ENCODE results near the gene TBX6. TPM values are rescaled to one million over a fixed set of nuclear protein-coding genes. Genes with fewer than 3 reads are reported as not detected.
A peak's percentile ranks its signal among the peaks of the same experiment; 100 is the strongest.

Gene TBX6
- total RNA-seq, 1 donor from 2014 or later = 3.7 TPM

GRCh38 chr16:30086291-30087140, 5.2 kb downstream of the TBX6 start:
- DNase-seq (ENCODE audit: low spot score) = no peak

DNA sequence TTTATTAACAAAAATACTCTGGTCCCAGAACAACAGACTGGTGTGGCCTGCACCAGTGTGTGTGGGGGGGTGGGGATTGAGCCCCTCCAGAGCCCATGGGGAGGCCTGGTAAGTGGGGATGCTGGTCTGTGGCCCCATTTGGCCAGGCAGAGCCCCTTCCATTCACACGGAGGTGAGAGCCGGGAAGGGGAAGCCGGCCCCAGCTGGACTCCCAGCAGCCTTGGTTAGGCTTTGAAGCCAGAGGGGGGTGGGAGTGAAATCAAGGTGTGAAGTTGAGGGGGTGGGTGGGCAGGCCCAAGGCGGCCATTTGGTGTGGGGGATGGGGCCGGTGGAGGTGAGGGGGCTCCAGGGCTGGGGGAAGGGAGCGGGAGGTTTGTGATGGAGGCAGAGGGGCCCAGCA, 5.9 kb downstream of the TBX6 start:
- no peak for DNase-seq (ENCODE audit: low spot score)

GRCh38 chr16:30085247-30085646, 6.5 kb downstream of the TBX6 start:
- DNase-seq (ENCODE audit: low spot score) = no peak

DNA sequence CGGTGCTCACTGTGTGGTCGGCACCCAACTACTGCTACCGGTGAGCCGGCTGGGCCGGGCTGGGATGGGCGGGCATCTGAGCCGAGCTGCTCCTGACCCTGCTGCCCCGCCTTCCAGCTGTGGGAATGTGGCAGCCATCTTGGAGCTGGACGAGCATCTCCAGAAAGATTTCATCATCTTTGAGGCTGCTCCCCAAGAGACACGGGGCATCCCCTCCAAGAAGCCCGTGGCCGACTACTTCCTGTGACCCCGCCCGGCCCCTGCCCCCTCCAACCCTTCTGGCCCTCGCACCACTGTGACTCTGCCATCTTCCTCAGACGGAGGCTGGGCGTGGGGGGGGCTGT, 6.9 kb downstream of the TBX6 start:
- DNase-seq (ENCODE audit: low spot score) = no peak

DNA sequence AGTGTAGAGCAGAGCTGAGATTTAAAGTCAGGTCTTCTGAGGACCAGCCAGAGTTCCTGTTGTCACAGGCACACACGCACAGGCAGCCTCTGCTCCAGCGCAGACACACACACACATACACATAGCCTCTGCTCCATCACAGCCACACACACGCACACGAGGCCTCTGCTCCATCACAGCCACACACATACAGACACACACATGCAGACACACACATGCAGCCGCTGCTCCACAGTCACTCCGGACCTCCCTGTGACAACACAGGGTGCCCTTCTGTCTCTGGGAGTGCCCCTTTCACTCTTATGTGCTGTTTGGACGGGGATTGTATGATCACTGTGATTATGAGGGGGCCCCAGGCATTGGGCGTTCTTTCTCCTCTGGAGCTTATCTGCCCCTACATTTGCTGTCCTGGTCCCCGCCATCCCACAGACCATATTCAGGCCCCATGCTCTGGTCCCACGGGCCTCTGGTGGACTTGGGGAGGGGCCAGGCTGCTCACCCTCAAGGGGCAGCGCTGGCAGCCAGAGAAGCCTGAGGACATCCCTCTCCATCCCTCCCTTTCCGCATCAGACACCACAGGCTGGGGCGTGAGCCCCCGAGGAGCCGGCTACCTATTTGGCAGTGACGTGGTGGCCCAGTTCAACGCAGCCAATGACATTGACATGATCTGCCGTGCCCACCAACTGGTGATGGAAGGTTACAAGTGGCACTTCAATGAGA, 7.5 kb downstream of the TBX6 start:
- no peak for DNase-seq (ENCODE audit: low spot score)

GRCh38 chr16:30083216-30084055, 8.3 kb downstream of the TBX6 start:
- no peak for DNase-seq (ENCODE audit: low spot score)

DNA sequence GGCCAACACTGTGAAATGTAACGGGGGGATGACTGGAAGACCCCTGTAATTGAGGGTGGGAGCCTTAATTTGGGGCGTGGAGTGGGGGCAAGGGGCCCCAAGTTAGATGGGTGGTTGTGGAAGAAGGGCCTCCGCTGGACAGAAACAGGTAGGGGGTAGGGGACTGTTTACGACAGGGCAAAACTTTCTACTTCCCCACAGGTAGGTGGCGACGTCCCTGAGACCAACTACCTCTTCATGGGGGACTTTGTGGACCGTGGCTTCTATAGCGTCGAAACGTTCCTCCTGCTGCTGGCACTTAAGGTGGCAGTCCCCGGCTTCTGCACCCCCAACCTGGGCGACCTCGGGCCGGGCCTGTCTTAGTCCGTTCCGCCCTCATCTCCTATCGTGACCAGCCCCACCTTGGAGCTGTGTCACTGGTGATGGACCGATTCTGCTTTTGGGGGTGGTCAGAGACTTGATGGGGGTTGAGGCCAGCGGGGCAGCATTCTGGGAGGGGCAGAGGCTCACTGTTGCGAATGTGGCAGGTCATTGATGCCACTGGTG, 9.1 kb downstream of the TBX6 start:
- DNase-seq (ENCODE audit: low spot score) = no peak

DNA sequence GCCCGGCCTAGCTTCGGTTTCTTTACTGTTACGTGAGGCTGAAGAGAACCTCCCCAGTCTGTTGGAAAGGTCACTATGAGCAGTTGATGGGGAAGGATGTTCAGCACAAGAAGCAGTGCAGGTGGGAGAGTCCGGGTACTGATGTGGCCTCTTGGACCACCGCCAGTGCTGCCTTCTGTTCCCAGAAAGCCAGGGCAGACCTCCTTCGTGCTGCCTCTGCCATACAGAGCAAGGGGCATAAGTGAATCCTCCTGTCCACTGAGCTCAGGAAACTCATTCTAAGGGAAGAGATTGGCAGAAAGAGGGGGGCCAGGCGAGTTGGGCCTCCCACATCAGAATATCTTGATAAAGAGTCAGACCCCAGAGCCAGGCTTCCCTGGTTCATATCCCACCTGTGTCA, 12.2 kb downstream of the TBX6 start:
- no peak for DNase-seq (ENCODE audit: low spot score)

DNA sequence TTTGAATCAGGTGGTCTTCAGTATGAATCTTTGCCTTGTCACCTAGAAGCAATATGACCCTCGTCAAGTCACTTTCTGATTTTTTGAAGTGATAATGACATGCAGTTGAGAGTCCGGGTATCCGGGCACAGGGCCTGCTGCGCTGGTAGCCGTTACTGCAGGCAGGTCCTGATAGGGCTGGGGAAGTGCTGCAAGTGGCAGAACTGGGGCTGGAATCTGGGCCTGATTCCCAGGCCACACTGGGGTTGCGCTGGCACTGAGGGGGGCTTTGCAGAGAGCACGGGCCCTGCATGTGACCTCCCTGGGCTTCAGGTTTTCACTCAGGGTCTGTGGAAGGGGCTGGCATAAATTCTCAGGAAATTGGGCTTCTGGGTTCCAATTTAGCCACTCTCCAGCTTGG, 13.0 kb downstream of the TBX6 start:
- DNase-seq (ENCODE audit: low spot score) = no peak

DNA sequence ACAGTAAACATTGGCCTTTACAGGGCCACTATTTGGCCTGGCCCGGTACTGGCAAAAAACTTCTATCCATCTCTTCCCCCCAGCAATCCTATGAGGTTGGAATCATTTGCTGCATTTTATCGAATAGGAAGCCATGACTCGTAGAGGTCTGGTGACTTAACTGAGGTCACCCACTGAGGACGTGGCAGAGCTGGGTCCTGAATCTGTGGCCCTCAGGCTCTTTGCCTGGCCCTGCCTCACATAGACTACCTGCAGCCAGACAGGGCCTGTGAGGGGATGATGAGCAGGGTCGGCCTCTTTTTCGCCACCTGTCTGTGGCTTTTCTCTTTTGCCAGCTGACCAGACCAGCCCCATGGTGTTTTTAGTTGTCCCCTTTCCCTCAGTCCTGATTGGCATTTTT, 14.1 kb downstream of the TBX6 start:
- no peak for DNase-seq (ENCODE audit: low spot score)

- DNase-seq (ENCODE audit: low spot score) = no peak
These were observed 15.4 kb downstream of the TBX6 start for GRCh38 chr16:30076276-30076791.

GRCh38 chr16:30075503-30076275, 16.0 kb downstream of the TBX6 start, which contains the start of gene PPP4C:
Gene PPP4C, plus strand, starts transcription at chr16:30075994. Its CDS starts 384 bp downstream, at chr16:30076378.
- peak; percentile 91 for DNase-seq (ENCODE audit: low spot score)

- no peak for DNase-seq (ENCODE audit: low spot score)
These were observed 21.2 kb downstream of the TBX6 start for GRCh38 chr16:30070490-30070889.

DNA sequence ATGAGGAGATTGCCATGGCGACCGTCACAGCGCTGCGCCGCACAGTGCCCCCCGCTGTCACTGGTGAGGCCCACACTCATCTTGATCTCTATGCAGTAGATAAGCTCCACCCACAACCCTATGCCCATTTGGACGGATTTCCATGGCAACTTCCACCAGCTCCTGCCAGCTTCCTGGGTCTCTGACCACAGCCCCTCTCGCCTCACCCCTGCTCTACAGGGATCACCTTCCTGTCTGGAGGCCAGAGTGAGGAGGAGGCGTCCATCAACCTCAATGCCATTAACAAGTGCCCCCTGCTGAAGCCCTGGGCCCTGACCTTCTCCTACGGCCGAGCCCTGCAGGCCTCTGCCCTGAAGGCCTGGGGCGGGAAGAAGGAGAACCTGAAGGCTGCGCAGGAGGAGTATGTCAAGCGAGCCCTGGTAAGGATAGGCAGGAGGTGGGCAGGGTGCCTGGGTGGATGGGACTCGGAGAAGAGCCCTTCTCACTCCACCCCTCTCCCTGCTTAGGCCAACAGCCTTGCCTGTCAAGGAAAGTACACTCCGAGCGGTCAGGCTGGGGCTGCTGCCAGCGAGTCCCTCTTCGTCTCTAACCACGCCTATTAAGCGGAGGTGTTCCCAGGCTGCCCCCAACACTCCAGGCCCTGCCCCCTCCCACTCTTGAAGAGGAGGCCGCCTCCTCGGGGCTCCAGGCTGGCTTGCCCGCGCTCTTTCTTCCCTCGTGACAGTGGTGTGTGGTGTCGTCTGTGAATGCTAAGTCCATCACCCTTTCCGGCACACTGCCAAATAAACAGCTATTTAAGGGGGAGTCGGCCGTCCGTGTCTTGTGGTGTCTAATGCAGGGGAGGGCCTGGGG, 21.9 kb downstream of the TBX6 start:
- no peak for DNase-seq (ENCODE audit: low spot score)

- no peak for DNase-seq (ENCODE audit: low spot score)
These were observed 22.7 kb downstream of the TBX6 start for GRCh38 chr16:30068750-30069610.

DNA sequence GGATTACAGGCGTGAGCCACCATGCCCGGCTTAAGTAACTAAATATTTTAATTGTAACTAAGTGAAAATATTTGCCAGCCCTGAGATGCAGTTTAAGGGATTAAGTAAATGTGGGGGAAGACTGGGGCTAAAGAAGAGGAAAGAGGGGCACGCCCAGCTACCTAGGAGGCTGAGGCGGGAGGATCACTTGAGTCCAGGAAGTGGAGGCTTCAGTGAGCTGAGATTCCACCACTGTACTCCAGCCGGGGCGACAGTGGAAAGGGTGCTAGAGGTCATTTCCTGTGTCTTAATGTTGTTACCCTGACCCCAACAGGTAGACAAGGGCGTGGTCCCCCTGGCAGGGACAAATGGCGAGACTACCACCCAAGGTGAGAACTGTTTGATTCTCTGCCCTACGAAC, 23.4 kb downstream of the TBX6 start:
- DNase-seq (ENCODE audit: low spot score) = no peak

DNA sequence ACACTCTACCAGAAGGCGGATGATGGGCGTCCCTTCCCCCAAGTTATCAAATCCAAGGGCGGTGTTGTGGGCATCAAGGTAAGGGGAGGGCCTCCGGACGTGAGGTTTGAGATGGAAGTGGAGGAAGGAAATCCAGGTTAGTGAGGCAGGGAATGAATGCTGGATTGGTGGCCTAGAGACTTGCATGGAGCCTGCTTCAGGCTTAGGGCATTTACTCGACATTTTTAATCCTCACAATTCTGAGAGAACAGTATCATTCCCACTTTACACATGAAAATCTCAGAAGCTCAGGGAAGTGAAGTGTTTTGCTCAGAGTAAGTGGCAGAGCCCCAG, 24.2 kb downstream of the TBX6 start:
- no peak for DNase-seq (ENCODE audit: low spot score)

DNA sequence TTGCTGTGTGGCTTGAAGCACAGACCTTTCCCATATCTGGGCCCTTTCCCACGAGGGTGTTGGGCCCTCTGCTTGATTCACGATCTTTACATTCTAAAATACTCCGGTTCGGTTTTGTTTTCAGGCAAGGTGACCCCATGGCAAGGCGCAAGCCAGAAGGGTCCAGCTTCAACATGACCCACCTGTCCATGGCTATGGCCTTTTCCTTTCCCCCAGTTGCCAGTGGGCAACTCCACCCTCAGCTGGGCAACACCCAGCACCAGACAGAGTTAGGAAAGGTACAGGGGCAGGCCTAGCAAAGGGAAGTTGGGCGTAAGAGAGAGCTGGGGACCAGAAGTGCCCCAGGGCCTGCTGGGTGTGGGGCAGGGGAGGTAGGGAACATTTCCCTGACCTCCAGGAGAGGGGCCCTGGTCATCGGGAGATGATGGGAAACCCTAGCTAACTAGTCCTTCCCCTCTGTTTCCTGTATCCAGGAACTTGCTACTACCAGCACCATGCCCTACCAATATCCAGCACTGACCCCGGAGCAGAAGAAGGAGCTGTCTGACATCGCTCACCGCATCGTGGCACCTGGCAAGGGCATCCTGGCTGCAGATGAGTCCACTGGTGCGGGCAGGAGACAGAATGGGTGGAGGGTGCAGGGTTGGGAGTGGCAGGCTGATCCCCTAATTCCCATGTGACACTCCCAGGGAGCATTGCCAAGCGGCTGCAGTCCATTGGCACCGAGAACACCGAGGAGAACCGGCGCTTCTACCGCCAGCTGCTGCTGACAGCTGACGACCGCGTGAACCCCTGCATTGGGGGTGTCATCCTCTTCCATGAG, 24.8 kb downstream of the TBX6 start:
- DNase-seq (ENCODE audit: low spot score) = no peak
